Retina (tissue), 1 donor: ENCODE results near the gene BCL7A.
"Not testable (repeated sequence)": the region's sequence is repeated elsewhere in the genome, so short reads cannot be mapped to it uniquely, and the experiment has no call there.

Source experiments
- DNase-seq: peaks from one replicate; pipeline ENCODE4 v3.0.0-alpha.2; 2016

The BCL7A gene

DNA sequence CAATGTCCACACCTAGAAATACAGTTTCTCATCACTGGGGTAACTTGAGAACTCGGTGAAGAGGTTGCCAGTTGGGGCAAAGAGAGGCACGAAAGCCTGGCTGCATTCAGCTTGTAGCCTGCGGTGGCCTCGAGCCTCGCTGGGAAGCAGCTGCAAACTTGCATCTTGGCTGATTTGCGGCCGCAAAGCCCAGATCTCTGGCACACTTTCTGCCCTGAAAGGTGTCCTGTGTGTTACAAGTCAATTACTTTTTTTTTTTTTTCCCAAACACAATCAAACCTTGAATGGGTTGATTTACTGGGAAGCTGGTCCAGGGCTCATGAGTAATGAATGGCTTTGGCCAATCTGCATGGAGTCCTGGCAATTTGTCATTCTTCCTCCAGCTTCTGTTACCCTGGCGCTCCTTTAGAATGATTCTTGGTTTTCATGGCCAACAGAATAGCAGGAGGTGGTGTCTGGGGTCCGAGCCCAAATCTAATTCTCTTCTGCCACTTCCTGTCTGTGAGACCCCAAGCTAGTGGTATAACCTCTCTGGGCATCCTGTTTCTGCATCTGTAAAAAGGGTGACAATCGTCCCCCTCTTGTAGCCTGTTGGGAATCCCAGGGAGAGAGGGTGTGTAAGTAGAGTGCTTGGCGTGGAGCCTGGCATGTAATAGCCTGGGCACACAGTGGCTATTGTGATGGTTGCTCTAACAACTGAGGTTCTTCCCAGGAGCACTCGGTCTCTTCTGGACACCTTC, 6.7 kb downstream of the BCL7A start:
- no peak for DNase-seq

- no peak for DNase-seq
Observed at GRCh38 chr12:122028905-122029560, 7.3 kb downstream of the BCL7A start.

DNA sequence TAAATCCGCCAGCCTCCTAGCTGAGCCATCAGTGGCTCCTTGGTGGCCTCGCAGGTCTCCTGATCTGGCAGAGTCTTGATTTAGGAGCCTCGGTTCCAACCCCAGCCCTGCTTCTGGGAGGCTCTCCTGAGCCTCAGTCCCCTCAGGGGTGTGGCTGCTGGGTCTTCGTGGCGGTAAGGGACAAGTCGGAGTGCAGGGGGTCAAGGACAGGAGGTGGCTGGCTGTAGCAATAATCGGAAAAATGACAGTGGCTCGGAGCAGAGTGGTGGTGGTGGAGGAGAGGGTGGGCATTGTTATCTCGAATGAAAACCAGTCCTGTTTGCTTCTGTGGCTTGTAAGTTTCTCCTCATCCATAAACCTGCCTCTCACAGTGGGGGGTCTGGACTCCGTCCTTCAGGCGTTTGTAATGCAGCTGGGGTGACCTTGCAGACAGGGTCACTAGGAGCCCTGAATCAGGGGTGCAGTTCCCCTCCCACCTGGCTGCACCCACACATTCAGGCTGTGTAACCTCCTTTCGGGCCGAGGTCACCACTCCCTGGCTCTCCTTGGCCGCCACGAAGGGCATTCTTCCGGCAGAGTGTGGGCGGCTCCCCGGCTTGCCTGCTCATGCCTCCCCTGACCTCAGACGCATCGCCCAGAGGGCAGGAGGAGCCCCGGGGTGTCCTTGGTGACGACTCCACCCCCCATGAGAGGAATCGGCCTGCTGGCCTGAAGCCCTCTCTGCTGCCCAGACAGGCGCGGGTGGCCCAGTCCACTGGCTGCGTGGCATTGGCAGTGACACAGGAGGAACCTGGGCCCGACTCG, 8.1 kb downstream of the BCL7A start:
- DNase-seq = no peak

DNA sequence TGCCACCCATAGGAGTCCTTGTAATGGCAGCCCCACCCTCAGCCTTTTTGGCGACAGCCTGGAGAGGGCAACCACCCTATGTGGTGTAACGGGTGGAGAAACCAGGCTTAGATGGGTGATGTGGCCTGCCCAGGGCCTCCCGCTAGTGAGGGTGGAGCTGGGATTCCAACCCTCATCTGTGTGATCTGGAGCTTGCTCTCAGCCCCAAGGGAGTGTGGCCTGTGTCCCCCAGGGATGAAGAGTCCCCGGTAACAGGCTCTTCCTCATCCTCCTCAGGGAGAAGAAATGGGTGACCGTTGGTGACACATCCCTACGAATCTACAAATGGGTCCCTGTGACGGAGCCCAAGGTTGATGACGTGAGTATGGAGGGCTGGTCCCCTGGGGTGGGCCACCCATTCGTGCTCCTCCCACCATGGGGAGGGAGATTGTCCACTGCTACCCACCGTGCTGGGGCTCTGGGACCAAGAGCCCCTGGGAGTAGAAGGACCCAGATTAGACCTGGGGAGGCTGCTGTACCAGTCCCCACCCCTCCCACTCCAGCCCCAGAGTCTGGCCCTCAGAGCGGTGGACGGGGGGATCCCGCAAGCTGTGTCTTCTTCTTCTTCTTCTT, 8.8 kb downstream of the BCL7A start:
- DNase-seq = no peak

DNA sequence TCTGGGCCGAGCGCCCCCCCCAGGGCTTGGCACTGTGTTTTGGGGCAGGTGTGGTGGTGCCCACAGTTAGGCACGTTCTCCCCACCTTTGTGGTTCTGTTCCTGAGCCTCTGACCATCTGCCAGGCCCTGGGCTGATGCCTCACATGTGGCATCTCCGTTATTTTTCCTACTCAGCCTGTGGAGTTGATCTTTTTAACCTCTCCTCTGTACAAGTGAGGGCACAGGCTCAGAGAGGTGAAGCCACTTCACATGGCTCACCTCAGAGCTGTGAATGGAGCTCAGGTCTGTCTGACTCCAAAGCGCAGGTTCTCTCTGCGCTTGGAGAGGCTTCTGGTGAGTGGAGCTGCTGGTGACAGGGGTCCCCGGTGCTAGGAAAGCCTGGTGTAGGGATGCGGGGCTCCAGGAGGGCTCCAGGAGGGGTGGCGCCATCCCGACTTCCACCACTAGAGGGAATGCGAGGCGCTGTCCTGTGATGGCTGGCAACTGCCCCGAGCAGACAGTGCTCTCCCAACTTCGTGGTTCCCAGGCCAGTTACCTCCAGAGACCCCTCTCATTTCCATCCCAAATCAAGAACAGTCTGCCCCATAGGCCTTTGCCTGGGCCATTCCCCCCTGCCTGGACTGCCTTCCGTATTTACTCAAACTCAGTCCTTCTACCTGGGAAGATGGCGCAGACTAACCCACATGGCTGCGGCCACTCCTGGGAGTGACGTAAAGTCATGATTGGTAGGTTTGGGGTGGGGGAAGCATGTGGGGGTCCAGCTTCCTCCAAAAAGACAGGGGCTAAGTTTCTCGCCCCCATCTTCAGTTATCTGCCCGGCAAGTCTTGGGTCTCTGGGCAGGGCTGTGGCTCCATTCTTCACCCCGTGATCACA, 9.9 kb downstream of the BCL7A start:
- peak; percentile 64 for DNase-seq

GRCh38 chr12:122032580-122032979, 10.9 kb downstream of the BCL7A start:
- DNase-seq = no peak

DNA sequence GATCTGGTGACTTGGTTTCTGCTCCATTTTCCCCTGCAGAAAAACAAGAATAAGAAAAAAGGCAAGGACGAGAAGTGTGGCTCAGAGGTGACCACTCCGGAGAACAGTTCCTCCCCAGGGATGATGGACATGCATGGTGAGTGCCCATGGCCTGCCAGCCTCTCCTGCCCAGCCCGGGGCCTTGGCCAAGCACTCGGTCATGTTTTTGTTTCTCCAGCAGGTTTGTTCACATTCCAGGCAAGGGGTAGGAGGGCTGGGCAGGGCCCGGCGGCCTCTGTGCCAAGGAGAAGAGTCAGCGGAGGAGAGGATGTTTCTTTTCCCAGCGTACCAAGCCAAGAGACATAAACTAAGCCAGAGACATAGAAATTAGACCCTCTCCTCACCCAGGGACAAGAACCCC, 13.6 kb downstream of the BCL7A start:
- DNase-seq = no peak

DNA sequence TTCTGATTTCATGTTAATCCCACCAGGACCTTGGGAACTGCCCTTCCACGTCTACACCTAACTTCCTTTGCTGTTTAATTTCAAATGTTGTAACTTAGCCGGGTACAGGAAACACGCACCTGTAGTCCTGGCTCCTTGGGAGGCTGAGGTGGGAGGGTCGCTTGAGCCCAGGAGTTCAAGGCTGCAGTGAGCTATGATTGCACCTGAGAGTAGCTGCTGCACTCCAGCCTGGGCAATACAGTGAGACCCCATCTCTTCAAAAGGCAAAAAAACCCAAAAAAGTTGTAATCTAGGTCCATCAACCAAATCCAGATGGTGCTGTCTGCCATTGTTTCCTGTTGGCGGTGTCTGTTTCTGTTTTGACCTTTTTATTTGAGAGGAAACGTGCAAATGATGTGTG, 14.5 kb downstream of the BCL7A start:
- no peak for DNase-seq

DNA sequence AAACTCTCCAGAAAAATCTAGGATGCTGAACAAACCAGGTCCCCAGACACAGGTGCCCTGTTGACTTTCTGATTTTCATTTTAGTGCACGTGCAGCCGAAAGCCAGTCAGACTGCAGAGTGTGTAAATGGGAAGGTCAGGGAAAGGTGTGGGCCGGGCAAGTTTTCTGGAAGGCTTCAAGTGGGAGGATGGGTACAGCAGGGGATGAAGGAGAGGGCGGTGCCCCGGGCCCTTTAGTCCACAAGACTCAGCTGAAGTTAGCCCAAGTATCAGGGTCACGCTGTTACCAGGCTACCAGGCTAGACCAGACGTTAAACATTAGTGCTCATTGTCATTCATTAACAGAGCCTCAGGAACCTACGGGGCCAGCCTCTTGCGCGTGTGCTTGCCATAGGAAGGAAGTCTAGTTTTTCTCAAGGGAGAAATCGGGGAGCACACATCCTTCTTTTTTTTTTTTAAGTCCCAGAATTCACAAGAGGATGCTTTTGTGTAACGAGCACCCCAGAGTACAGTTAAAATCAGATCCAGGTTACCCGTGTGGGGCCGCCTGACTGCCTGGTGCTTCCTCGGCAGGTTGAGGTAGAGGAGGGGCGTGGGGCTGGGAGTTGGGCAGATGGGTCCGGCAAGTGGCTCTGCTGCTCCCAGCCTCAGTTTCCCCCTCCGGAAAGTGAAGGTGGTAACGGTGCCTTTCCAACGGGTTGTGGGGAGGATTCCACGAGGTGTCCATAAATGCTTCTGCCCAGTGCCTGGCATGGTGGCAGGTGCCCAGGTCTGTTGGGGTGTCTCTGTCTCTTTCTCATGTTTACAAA, 19.1 kb downstream of the BCL7A start:
- DNase-seq = no peak

DNA sequence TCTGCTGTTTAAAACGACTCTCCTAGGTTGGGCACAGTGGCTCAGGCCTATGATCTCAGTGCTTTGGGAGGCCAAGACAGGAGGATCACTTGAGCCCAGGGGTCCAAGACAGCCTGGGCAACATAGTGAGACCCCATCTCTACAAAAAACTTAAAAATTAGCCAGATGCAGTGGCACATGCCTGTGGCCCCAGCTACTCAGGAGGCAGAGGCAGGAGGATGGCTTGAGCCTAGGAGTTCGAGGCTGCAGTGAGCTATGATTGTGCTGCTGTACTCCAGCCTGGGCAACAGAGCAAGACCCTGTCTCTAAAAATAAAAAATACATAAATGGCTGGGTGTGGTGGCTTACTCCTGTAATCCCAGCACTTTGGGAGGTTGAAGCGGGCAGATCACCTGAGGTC, 19.8 kb downstream of the BCL7A start:
- DNase-seq = not testable (repeated sequence)

DNA sequence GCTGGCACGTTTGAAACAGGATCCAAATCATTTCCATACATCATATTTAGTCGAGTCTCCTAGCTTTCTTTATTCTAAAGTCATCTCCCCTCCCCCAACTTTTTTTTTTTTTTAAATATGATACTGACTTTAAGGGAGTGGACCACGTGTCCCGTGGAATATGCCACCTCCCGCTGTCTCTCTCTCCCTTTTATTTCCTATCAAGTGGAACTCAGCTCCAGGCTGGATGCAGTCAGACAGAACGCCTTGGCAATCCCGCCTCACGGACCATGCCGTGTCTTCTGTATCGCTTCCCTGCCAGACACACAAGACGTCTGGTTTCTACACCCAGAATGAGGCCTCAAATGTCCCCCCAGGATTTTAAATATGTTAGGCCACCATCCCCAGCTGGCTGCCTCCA, 21.2 kb downstream of the BCL7A start:
- no peak for DNase-seq

DNA sequence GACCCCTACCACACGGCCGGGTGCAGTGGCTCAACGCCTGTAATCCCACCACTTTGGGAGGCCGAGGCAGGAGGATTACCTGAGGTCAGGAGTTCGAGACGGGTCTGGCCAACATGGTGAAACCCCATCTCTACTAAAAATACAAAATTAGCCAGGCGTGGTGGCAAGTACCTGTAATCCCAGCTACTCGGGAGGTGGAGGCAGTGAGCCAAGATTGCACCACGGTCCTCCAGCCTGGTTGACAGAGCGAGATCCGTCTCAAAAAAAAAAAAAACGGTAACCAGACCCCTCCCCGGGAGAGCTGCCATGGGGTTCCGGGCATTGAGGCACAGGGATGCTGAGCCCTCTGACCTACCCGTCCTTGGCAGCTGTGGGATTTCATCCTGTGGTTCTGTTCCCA, 21.8 kb downstream of the BCL7A start:
- no peak for DNase-seq

- DNase-seq = no peak
Observed at GRCh38 chr12:122045262-122045661, 23.6 kb downstream of the BCL7A start.

- DNase-seq = no peak
Observed at GRCh38 chr12:122046145-122046544, 24.5 kb downstream of the BCL7A start.

DNA sequence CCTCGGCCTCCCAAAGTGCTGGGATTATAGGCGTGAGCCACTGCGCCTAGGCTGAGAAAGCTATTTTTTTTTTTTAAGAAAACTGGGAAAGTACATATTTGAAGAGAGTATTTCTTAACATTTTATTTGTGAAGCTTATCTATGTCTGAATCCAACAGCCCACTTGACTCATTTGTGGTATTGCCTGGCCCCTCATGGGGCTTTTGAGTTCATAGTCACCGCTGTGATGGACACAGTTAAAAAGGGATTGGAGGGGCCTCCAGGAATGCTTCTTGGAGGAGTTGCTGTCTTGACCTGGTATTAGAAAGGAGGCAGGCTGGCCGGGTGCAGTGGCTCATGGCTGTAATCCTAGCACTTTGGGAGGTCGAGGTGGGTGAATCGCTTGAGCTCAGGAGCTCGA, 26.5 kb downstream of the BCL7A start:
- no peak for DNase-seq

- no peak for DNase-seq
Observed at GRCh38 chr12:122049827-122050226, 28.1 kb downstream of the BCL7A start.

- no peak for DNase-seq
Observed at GRCh38 chr12:122050706-122051105, 29.0 kb downstream of the BCL7A start.

DNA sequence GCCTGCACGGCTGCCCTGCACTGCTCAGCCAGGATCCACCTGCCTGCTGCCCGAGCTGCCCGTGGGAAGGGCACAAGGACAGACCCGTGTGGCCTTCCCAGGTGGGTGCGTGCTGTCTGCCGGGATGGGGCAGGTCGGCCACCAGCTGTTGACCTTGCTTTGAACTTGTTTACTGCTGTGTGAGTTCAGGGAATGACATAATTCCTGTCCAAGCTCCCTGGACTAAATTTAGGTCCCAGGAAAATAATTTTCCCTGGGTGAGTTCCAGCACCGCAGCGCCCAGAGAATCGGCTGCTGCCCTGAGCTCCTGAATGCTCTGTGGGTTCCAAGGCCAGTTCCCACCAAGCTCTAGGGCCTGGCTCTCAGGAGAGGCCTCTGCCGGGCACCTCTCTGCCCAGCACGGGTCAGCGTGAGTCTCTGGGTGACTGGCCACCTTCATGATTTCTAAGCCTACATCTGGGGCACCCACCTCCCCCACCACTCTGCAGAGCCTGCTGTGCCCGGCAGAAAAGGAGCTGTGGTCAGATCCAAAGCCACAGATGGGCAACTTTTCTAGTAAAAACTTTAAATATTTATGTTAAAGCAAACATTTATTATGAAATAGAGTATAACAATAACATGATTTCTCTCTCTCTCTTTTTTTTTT, 29.7 kb downstream of the BCL7A start:
- no peak for DNase-seq

GRCh38 chr12:122052285-122052684, 30.6 kb downstream of the BCL7A start:
- DNase-seq = no peak

GRCh38 chr12:122054842-122055520, 33.3 kb downstream of the BCL7A start:
- DNase-seq = no peak
